OCI-LY1 (cell line): ENCODE measurements around the gene CCDC159.

ENCODE experiments used
- H2AFZ ChIP-seq: fragments of 200-600 bp; sonication (generic), shearing (Covaris generic); 2 replicates; pipeline ENCODE4 v1.6.0; 2014; ENCODE audit warnings: antibody characterized with exemption, mild to moderate bottlenecking, low read length
- H3F3A ChIP-seq: fragments of 200-600 bp; sonication (generic), shearing (Covaris generic); 2 replicates; pipeline ENCODE4 v1.6.0; 2014; ENCODE audit warnings: mild to moderate bottlenecking, antibody characterized with exemption, low read length, moderate library complexity; ENCODE audit not compliant: insufficient read depth
- H3K27ac ChIP-seq: fragments of 200-600 bp; sonication (generic); 2 replicates; pipeline ENCODE4 v1.5.1; 2014; ENCODE audit warnings: low read length, mixed run types, mild to moderate bottlenecking, low read depth; ENCODE audit not compliant: poor library complexity, severe bottlenecking
- H3K27me3 ChIP-seq: fragments of 200-600 bp; sonication (generic); 2 replicates; pipeline ENCODE4 v1.6.0; 2014; ENCODE audit warnings: antibody characterized with exemption, mild to moderate bottlenecking, low read length, moderate library complexity; ENCODE audit not compliant: insufficient read depth
- H3K36me3 ChIP-seq: fragments of 200-600 bp; sonication (generic); 2 replicates; pipeline ENCODE4 v1.6.1; 2014; ENCODE audit warnings: mild to moderate bottlenecking, antibody characterized with exemption, low read length, moderate library complexity, mixed read lengths; ENCODE audit not compliant: insufficient read depth
- H3K4me1 ChIP-seq: fragments of 200-600 bp; sonication (generic); 2 replicates; pipeline ENCODE4 v1.5.1; 2014; ENCODE audit warnings: mild to moderate bottlenecking, low read length, moderate library complexity; ENCODE audit not compliant: insufficient read depth, severe bottlenecking
- H3K4me2 ChIP-seq: fragments of 200-600 bp; sonication (generic), shearing (Covaris generic); 2 replicates; pipeline ENCODE4 v1.6.1; 2014; ENCODE audit warnings: low read length
- H3K4me3 ChIP-seq: fragments of 200-600 bp; sonication (generic); 2 replicates; pipeline ENCODE4 v1.5.1; 2014; ENCODE audit warnings: low read length, low read depth, mild to moderate bottlenecking, mixed read lengths; ENCODE audit not compliant: poor library complexity, severe bottlenecking
- H3K79me2 ChIP-seq: fragments of 200-600 bp; shearing (Covaris generic); 2 replicates; pipeline ENCODE4 v1.6.1; 2016; ENCODE audit warnings: mixed run types, low read length, mixed read lengths; ENCODE audit not compliant: insufficient read depth
- H3K9ac ChIP-seq: fragments of 200-600 bp; sonication (generic), shearing (Covaris generic); 2 replicates; pipeline ENCODE4 v1.6.1; 2014; ENCODE audit warnings: mild to moderate bottlenecking, low read length, mixed read lengths
- H3K9me2 ChIP-seq: fragments of 200-600 bp; sonication (generic), shearing (Covaris generic); 2 replicates; pipeline ENCODE4 v1.6.1; 2014; ENCODE audit warnings: low read depth, mild to moderate bottlenecking, low read length, mixed read lengths
- H3K9me3 ChIP-seq: fragments of 200-600 bp; shearing (Covaris generic); 2 replicates; pipeline ENCODE4 v1.6.1; 2014; ENCODE audit warnings: low read length, mixed read lengths
- H4K20me1 ChIP-seq: fragments of 200-600 bp; sonication (generic), shearing (Covaris generic); 2 replicates; pipeline ENCODE4 v1.6.0; 2016; ENCODE audit warnings: mild to moderate bottlenecking, low read length; ENCODE audit not compliant: insufficient read depth
- EZH2 ChIP-seq: fragments of 200-600 bp; sonication (generic), shearing (Covaris generic); IDR thresholded peaks from 2 replicates; pipeline ENCODE4 v1.8.0; 2017; ENCODE audit warnings: borderline replicate concordance, mixed run types, mild to moderate bottlenecking, antibody characterized with exemption, low read length, moderate library complexity, mixed read lengths
- TF ChIP-seq, protein P1 (sequence below): fragments of 200-600 bp; sonication (generic), shearing (Covaris generic); IDR thresholded peaks from 2 replicates; pipeline ENCODE4 v1.5.1; 2017; ENCODE audit warnings: mild to moderate bottlenecking, antibody characterized with exemption, low read length, moderate library complexity, mixed read lengths

Gene CCDC159

GRCh38 chr19:11335449-11336146 lies 10.7 kb upstream of the CCDC159 start:
- Histone ChIP-seq H3K9me3 (no peaks in the 10 kb centered on the region), H3K4me2 (no peak overlapping the region), H4K20me1 (no peaks in the 10 kb centered on the region), H3K9ac (no peak overlapping the region), H2AFZ (no peak overlapping the region), H3K4me1 (peaks cover 6% of the 10 kb centered on the region), H3K27ac (no peak overlapping the region), H3K9me2 (no peaks in the 10 kb centered on the region), H3K36me3 (peaks cover 10% of the 10 kb centered on the region), H3F3A (no peaks in the 10 kb centered on the region), H3K4me3 (no peak overlapping the region), H3K27me3 (no peaks in the 10 kb centered on the region), H3K79me2 (no peaks in the 10 kb centered on the region)
- TF ChIP-seq, protein P1, sequence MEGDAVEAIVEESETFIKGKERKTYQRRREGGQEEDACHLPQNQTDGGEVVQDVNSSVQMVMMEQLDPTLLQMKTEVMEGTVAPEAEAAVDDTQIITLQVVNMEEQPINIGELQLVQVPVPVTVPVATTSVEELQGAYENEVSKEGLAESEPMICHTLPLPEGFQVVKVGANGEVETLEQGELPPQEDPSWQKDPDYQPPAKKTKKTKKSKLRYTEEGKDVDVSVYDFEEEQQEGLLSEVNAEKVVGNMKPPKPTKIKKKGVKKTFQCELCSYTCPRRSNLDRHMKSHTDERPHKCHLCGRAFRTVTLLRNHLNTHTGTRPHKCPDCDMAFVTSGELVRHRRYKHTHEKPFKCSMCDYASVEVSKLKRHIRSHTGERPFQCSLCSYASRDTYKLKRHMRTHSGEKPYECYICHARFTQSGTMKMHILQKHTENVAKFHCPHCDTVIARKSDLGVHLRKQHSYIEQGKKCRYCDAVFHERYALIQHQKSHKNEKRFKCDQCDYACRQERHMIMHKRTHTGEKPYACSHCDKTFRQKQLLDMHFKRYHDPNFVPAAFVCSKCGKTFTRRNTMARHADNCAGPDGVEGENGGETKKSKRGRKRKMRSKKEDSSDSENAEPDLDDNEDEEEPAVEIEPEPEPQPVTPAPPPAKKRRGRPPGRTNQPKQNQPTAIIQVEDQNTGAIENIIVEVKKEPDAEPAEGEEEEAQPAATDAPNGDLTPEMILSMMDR, result no peak
- TF ChIP-seq EZH2, result no peak

DNA sequence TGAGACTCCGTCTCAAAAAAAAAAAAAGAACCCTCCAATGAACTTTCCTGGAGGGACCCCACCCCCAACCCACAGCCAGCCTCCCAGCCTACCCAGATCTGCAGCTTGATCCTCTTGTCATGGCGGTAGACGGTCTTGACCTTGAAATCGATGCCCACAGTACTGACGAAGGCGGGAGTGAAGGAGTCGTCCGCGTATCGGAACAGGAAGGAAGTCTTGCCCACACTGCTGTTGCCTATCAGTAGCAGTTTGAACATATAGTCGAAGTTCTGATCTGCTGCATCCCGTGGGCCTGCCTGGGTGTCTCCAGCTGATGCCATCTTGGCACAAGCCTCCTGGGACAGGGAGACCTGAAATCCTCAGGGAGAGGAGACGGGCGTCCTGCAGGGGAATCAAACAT lies 9.2 kb upstream of the CCDC159 start:
- H3K9me2 ChIP-seq, result no peaks in the 10 kb centered on the region
- no peaks in the 10 kb centered on the region for H3K79me2 ChIP-seq
- no peak overlapping the region for H3K27ac ChIP-seq
- no peak overlapping the region for H3K9ac ChIP-seq
- H3K36me3 ChIP-seq, result peaks cover 16% of the 10 kb centered on the region
- H3K9me3 ChIP-seq, result no peaks in the 10 kb centered on the region
- H3K4me3 ChIP-seq, result no peak overlapping the region
- H3K4me2 ChIP-seq, result no peak overlapping the region
- no peak overlapping the region for H2AFZ ChIP-seq
- no peaks in the 10 kb centered on the region for H4K20me1 ChIP-seq
- TF ChIP-seq EZH2, result no peak
- TF ChIP-seq, protein P1, result no peak
- H3F3A ChIP-seq, result no peaks in the 10 kb centered on the region
- no peaks in the 10 kb centered on the region for H3K27me3 ChIP-seq
- peaks cover 6% of the 10 kb centered on the region for H3K4me1 ChIP-seq

- Histone ChIP-seq H3K9me3 (no peaks in the 10 kb centered on the region), H3K9ac (no peak overlapping the region), H3K4me3 (no peak overlapping the region), H3K27ac (no peak overlapping the region), H3F3A (no peaks in the 10 kb centered on the region), H3K4me2 (no peak overlapping the region), H3K27me3 (no peaks in the 10 kb centered on the region), H3K79me2 (no peaks in the 10 kb centered on the region), H3K9me2 (no peaks in the 10 kb centered on the region), H3K36me3 (peaks cover 21% of the 10 kb centered on the region), H3K4me1 (peaks cover 6% of the 10 kb centered on the region), H4K20me1 (no peaks in the 10 kb centered on the region), H2AFZ (no peak overlapping the region)
- TF ChIP-seq, protein P1, result no peak
- TF ChIP-seq EZH2, result no peak
Observed at GRCh38 chr19:11338121-11338520, 8.2 kb upstream of the CCDC159 start.
